ENCODE data around the gene GNB1L.
"Not testable (repeated sequence)": the region's sequence is repeated elsewhere in the genome, so short reads cannot be mapped to it uniquely, and the experiment has no call there.

GNB1L gene

GRCh38 chr22:19793661-19794310, 60.9 kb downstream of the GNB1L start:
- H3K27ac ChIP-seq (ENCODE audit: low read depth, low read length) = no peak overlapping the region
- peaks cover 0 to 6% (median 0%) of the 10 kb centered on the region in 5 donors for H3K36me3 ChIP-seq (ENCODE audit: control insufficient read depth in 5 of 5, insufficient read depth in 5 of 5, low read length in 5 of 5)
- H3K9ac ChIP-seq (ENCODE audit: low read length in 5 of 5) = no peak overlapping the region
- peaks cover 0 to 8% (median 3%) of the 10 kb centered on the region in 5 donors for H3K4me1 ChIP-seq (ENCODE audit: control insufficient read depth in 5 of 5, insufficient read depth in 5 of 5, low read length in 5 of 5)
- H3K9me3 ChIP-seq (ENCODE audit: control insufficient read depth in 5 of 5, low read length in 5 of 5) = peaks cover 0 to 5% (median 0%) of the 10 kb centered on the region in 5 donors
- H3K4me3 ChIP-seq (ENCODE audit: low read depth in 1 of 5, low read length in 5 of 5) = no peak overlapping the region
- no peaks in the 10 kb centered on the region for H3K27me3 ChIP-seq (ENCODE audit: control insufficient read depth in 5 of 5, insufficient read depth in 4 of 5, low read length in 5 of 5)

DNA sequence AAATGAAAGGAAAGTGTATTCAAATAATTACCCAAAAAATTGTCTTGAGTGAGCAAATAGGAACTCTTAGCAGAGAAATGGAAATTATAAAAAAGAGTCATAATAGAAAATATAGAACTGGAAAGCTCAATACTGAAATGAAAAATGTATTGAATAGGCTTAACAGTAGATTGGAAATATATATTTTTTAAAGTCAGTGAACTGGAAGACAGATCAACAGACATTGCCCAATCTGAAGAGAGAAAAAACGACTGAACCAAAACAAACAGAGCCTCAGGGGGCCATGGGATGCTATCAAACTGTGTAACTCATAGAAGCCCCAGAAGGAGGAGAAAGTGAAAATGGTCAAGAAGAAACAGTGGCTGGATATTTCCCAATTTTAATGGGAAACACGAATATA, 61.5 kb downstream of the GNB1L start:
- Histone ChIP-seq H3K27me3 (ENCODE audit: control insufficient read depth in 5 of 5, insufficient read depth in 4 of 5, low read length in 5 of 5) (no peaks in the 10 kb centered on the region), H3K9ac (ENCODE audit: low read length in 5 of 5) (no peak overlapping the region)

DNA sequence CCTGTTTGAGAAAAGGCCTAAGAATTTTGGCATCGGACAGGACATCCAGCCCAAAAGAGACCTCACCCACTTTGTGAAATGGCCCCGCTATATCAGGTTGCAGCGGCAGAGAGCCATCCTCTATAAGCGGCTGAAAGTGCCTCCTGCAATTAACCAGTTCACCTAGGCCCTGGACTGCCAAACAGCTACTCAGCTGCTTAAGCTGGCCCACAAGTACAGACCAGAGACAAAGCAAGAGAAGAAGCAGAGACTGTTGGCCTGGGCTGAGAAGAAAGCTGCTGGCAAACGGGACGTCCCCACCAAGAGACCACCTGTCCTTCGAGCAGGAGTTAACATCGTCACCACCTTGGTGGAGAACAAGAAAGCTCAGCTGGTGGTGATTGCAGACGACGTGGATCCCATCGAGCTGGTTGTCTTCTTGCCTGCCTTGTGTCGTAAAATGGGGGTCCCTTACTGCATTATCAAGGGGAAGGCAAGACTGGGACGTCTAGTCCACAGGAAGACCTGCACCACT, 62.2 kb downstream of the GNB1L start:
- H3K27ac ChIP-seq (ENCODE audit: low read depth, low read length); H3K9ac ChIP-seq (ENCODE audit: low read length in 5 of 5); H3K9me3 ChIP-seq (ENCODE audit: control insufficient read depth in 5 of 5, low read length in 5 of 5); H3K4me3 ChIP-seq (ENCODE audit: low read depth in 1 of 5, low read length in 5 of 5); H3K27me3 ChIP-seq (ENCODE audit: control insufficient read depth in 5 of 5, insufficient read depth in 4 of 5, low read length in 5 of 5); H3K4me1 ChIP-seq (ENCODE audit: control insufficient read depth in 5 of 5, insufficient read depth in 5 of 5, low read length in 5 of 5): not testable (repeated sequence)
- H3K36me3 ChIP-seq (ENCODE audit: control insufficient read depth in 5 of 5, insufficient read depth in 5 of 5, low read length in 5 of 5) = peaks cover 0 to 18% (median 8%) of the 10 kb centered on the region in 5 donors

More for the DNA sequence above, 61.5 kb downstream of the GNB1L start:
- Histone ChIP-seq H3K4me1 (ENCODE audit: control insufficient read depth in 5 of 5, insufficient read depth in 5 of 5, low read length in 5 of 5) (peaks cover 0 to 4% (median 3%) of the 10 kb centered on the region in 5 donors), H3K36me3 (ENCODE audit: control insufficient read depth in 5 of 5, insufficient read depth in 5 of 5, low read length in 5 of 5) (peaks cover 0 to 12% (median 5%) of the 10 kb centered on the region in 5 donors), H3K4me3 (ENCODE audit: low read depth in 1 of 5, low read length in 5 of 5) (no peak overlapping the region), H3K27ac (ENCODE audit: low read depth, low read length) (no peak overlapping the region), H3K9me3 (ENCODE audit: control insufficient read depth in 5 of 5, low read length in 5 of 5) (peaks cover 0 to 5% (median 0%) of the 10 kb centered on the region in 5 donors)

DNA sequence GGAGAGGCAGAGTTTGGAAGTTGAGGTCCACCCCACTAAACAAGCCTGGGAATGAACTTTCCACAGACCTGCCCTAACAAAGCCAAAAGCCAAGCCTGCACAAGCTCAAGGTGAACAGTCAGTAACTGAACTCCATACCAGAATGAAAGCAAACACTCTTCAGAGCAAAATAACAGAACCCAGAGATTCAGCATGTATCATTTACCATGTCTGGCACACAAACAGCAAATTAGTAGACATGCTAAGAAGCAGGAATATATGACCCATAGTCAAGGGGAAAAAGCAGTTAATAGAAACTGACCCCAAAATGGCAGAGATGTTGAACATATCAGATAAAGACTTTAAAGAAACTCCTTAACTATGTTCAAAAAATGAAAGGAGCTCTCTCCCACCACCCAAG, 62.8 kb downstream of the GNB1L start:
- Histone ChIP-seq H3K9ac (ENCODE audit: low read length in 5 of 5) (no peak overlapping the region), H3K36me3 (ENCODE audit: control insufficient read depth in 5 of 5, insufficient read depth in 5 of 5, low read length in 5 of 5) (peaks cover 0 to 18% (median 8%) of the 10 kb centered on the region in 5 donors), H3K4me1 (ENCODE audit: control insufficient read depth in 5 of 5, insufficient read depth in 5 of 5, low read length in 5 of 5) (peaks cover 0 to 4% (median 3%) of the 10 kb centered on the region in 5 donors), H3K27ac (ENCODE audit: low read depth, low read length) (no peak overlapping the region), H3K4me3 (ENCODE audit: low read depth in 1 of 5, low read length in 5 of 5) (no peak overlapping the region), H3K9me3 (ENCODE audit: control insufficient read depth in 5 of 5, low read length in 5 of 5) (peaks cover 0 to 5% (median 0%) of the 10 kb centered on the region in 5 donors), H3K27me3 (ENCODE audit: control insufficient read depth in 5 of 5, insufficient read depth in 4 of 5, low read length in 5 of 5) (no peaks in the 10 kb centered on the region)

- no peak overlapping the region for H3K4me3 ChIP-seq (ENCODE audit: low read depth in 1 of 5, low read length in 5 of 5)
- H3K4me1 ChIP-seq (ENCODE audit: control insufficient read depth in 5 of 5, insufficient read depth in 5 of 5, low read length in 5 of 5) = peaks cover 0 to 4% (median 3%) of the 10 kb centered on the region in 5 donors
- no peaks in the 10 kb centered on the region for H3K27me3 ChIP-seq (ENCODE audit: control insufficient read depth in 5 of 5, insufficient read depth in 4 of 5, low read length in 5 of 5)
- peaks cover 0 to 5% (median 0%) of the 10 kb centered on the region in 5 donors for H3K9me3 ChIP-seq (ENCODE audit: control insufficient read depth in 5 of 5, low read length in 5 of 5)
- H3K36me3 ChIP-seq (ENCODE audit: control insufficient read depth in 5 of 5, insufficient read depth in 5 of 5, low read length in 5 of 5) = peaks cover 0 to 21% (median 8%) of the 10 kb centered on the region in 5 donors
- H3K27ac ChIP-seq (ENCODE audit: low read depth, low read length) = no peak overlapping the region
- no peak overlapping the region for H3K9ac ChIP-seq (ENCODE audit: low read length in 5 of 5)
These were observed 63.4 kb downstream of the GNB1L start for GRCh38 chr22:19791243-19791642.

DNA sequence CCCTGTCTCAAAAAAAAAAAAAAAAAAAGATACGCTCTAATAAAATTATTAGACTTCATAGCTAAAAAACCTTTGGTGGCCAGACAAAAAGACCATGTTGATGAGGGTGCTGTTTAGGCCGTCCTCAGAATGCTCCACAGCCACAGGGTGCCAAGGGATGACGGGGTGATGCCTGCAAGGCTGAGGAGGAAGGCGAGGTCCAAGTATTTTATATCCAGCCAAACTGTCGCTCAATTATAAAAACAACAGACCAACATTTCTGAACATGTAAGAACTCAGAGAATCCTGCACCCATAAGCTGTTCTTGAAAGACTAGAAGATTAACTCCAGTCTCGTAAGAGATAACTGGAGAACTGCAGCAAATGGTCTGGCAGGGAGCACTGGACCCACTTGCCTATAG, 64.8 kb downstream of the GNB1L start:
- no peak overlapping the region for H3K4me3 ChIP-seq (ENCODE audit: low read depth in 1 of 5, low read length in 5 of 5)
- H3K9ac ChIP-seq (ENCODE audit: low read length in 5 of 5) = no peak overlapping the region
- no peak overlapping the region for H3K27ac ChIP-seq (ENCODE audit: low read depth, low read length)
- peaks cover 0 to 5% (median 0%) of the 10 kb centered on the region in 5 donors for H3K9me3 ChIP-seq (ENCODE audit: control insufficient read depth in 5 of 5, low read length in 5 of 5)
- H3K36me3 ChIP-seq (ENCODE audit: control insufficient read depth in 5 of 5, insufficient read depth in 5 of 5, low read length in 5 of 5) = peaks cover 0 to 25% (median 8%) of the 10 kb centered on the region in 5 donors
- H3K4me1 ChIP-seq (ENCODE audit: control insufficient read depth in 5 of 5, insufficient read depth in 5 of 5, low read length in 5 of 5) = no peaks in the 10 kb centered on the region
- H3K27me3 ChIP-seq (ENCODE audit: control insufficient read depth in 5 of 5, insufficient read depth in 4 of 5, low read length in 5 of 5) = no peaks in the 10 kb centered on the region

- Histone ChIP-seq H3K9me3 (ENCODE audit: control insufficient read depth in 5 of 5, low read length in 5 of 5) (peaks cover 0 to 5% (median 0%) of the 10 kb centered on the region in 5 donors), H3K27me3 (ENCODE audit: control insufficient read depth in 5 of 5, insufficient read depth in 4 of 5, low read length in 5 of 5) (no peaks in the 10 kb centered on the region), H3K4me1 (ENCODE audit: control insufficient read depth in 5 of 5, insufficient read depth in 5 of 5, low read length in 5 of 5) (no peaks in the 10 kb centered on the region), H3K36me3 (ENCODE audit: control insufficient read depth in 5 of 5, insufficient read depth in 5 of 5, low read length in 5 of 5) (peaks cover 0 to 25% (median 8%) of the 10 kb centered on the region in 5 donors), H3K4me3 (ENCODE audit: low read depth in 1 of 5, low read length in 5 of 5) (no peak overlapping the region), H3K9ac (ENCODE audit: low read length in 5 of 5) (no peak overlapping the region), H3K27ac (ENCODE audit: low read depth, low read length) (no peak overlapping the region)
These were observed 65.3 kb downstream of the GNB1L start for GRCh38 chr22:19789406-19789805.

GRCh38 chr22:19788661-19789225, 65.9 kb downstream of the GNB1L start:
- Histone ChIP-seq H3K36me3 (ENCODE audit: control insufficient read depth in 5 of 5, insufficient read depth in 5 of 5, low read length in 5 of 5) (peaks cover 0 to 25% (median 8%) of the 10 kb centered on the region in 5 donors), H3K27ac (ENCODE audit: low read depth, low read length) (no peak overlapping the region), H3K9ac (ENCODE audit: low read length in 5 of 5) (no peak overlapping the region), H3K27me3 (ENCODE audit: control insufficient read depth in 5 of 5, insufficient read depth in 4 of 5, low read length in 5 of 5) (peaks cover 0 to 2% (median 0%) of the 10 kb centered on the region in 5 donors), H3K9me3 (ENCODE audit: control insufficient read depth in 5 of 5, low read length in 5 of 5) (peaks cover 0 to 5% (median 0%) of the 10 kb centered on the region in 5 donors), H3K4me3 (ENCODE audit: low read depth in 1 of 5, low read length in 5 of 5) (no peak overlapping the region), H3K4me1 (ENCODE audit: control insufficient read depth in 5 of 5, insufficient read depth in 5 of 5, low read length in 5 of 5) (no peaks in the 10 kb centered on the region)

DNA sequence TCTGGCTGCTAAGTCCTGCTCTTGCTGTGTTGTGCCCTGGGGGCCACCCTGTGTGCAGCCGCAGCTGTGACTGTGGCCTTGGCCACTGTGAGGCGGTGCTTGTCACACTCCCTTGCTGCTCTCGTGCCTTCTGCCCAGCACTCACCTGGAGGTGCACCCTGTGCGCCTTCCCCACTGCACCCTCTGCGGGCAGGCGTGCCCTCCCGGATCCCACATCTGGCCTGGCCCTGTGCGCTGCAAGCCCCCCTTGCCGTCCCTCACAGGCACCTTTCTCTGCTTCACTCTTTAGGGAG, 66.9 kb downstream of the GNB1L start:
- Histone ChIP-seq H3K27ac (ENCODE audit: low read depth, low read length) (no peak overlapping the region), H3K27me3 (ENCODE audit: control insufficient read depth in 5 of 5, insufficient read depth in 4 of 5, low read length in 5 of 5) (peaks cover 0 to 8% (median 7%) of the 10 kb centered on the region in 5 donors), H3K9ac (ENCODE audit: low read length in 5 of 5) (no peak overlapping the region), H3K9me3 (ENCODE audit: control insufficient read depth in 5 of 5, low read length in 5 of 5) (peaks cover 0 to 5% (median 0%) of the 10 kb centered on the region in 5 donors), H3K4me1 (ENCODE audit: control insufficient read depth in 5 of 5, insufficient read depth in 5 of 5, low read length in 5 of 5) (no peaks in the 10 kb centered on the region), H3K36me3 (ENCODE audit: control insufficient read depth in 5 of 5, insufficient read depth in 5 of 5, low read length in 5 of 5) (peaks cover 0 to 25% (median 8%) of the 10 kb centered on the region in 5 donors), H3K4me3 (ENCODE audit: low read depth in 1 of 5, low read length in 5 of 5) (no peak overlapping the region)

All from subcutaneous abdominal adipose tissue (tissue), 5 donors.